SK-N-SH (cell line): Measurements from ENCODE around the gene VWA3B. TPM values are rescaled to one million over a fixed set of nuclear protein-coding genes. Genes with fewer than 3 reads are reported as not detected.
A peak's percentile ranks its signal among the peaks of the same experiment; 100 is the strongest.

Source experiments
- CTCF ChIA-PET: fragments of 300-600, 350-600 bp; formaldehyde crosslinking; extraction: SDS; loops from one replicate; lab custom pipeline; 2021; lab: Yijun Ruan, JAX
- POLR2A ChIA-PET: fragments of 350-600 bp; sonication (Branson Sonifier 250); formaldehyde crosslinking; extraction: SDS; loops from one replicate; lab custom pipeline; 2020; ENCODE audit warnings: antibody characterized with exemption, inconsistent platforms; lab: Yijun Ruan, JAX
- DNase-seq: peaks from one replicate; pipeline ENCODE4 v3.0.0; 2012
- H2AFZ ChIP-seq: fragments of 200-600 bp; sonication (generic); 2 replicates; pipeline ENCODE4 v1.8.1; 2016; ENCODE audit warnings: antibody characterized with exemption, mild to moderate bottlenecking, low read depth
- H3F3A ChIP-seq: fragments of 200-600 bp; sonication (generic); replicated peaks from 2 replicates; pipeline ENCODE3; 2016; ENCODE audit warnings: antibody characterized with exemption, mild to moderate bottlenecking; ENCODE audit not compliant: insufficient read depth
- H3K27ac ChIP-seq, 2 experiments: fragments of 200-500 bp in 1 of 2; fragments of 200-600 bp in 1 of 2; sonication (Bioruptor generic) in 1 of 2; sonication (generic), shearing (Covaris generic) in 1 of 2; 2 replicates each; pipeline versions ENCODE4 v1.5.1 to v1.6.1; 2014 to 2016; ENCODE audit warnings: low read depth in 2 of 2, inconsistent platforms in 1 of 2, low read length in 1 of 2, mild to moderate bottlenecking in 1 of 2, mixed read lengths in 1 of 2
- H3K27me3 ChIP-seq: fragments of 200-600 bp; sonication (generic), shearing (Covaris generic); 2 replicates; pipeline ENCODE4 v1.6.1; 2016; ENCODE audit warnings: mixed run types; ENCODE audit not compliant: insufficient read depth
- H3K36me3 ChIP-seq, 2 experiments: fragments of 200-500 bp in 1 of 2; fragments of 200-600 bp in 1 of 2; sonication (Bioruptor generic) in 1 of 2; sonication (generic) in 1 of 2; replicated peaks in 1 of 2; 2 replicates each; pipeline versions ENCODE3 to v1.5.1; 2014 to 2016; ENCODE audit warnings: low read length in 1 of 2, mild to moderate bottlenecking in 1 of 2; ENCODE audit not compliant: insufficient read depth in 2 of 2, control insufficient read depth in 1 of 2
- H3K4me1 ChIP-seq, 2 experiments: fragments of 200-500 bp in 1 of 2; fragments of 200-600 bp in 1 of 2; sonication (Bioruptor generic) in 1 of 2; sonication (generic), shearing (Covaris generic) in 1 of 2; 2 replicates each; pipeline versions ENCODE4 v1.5.1 to v1.6.1; 2014 to 2016; ENCODE audit warnings: low read depth in 1 of 2, low read length in 1 of 2, mixed run types in 1 of 2; ENCODE audit not compliant: insufficient read depth in 2 of 2, control insufficient read depth in 1 of 2
- H3K4me2 ChIP-seq: fragments of 200-600 bp; sonication (generic), shearing (Covaris generic); 2 replicates; pipeline ENCODE4 v1.6.1; 2017; ENCODE audit warnings: mixed run types
- H3K4me3 ChIP-seq, 2 experiments: fragments of 200-500 bp in 1 of 2; fragments of 200-600 bp in 1 of 2; sonication (Bioruptor generic) in 1 of 2; sonication (generic), shearing (Covaris generic) in 1 of 2; 2 replicates each; pipeline versions ENCODE4 v1.5.1 to v1.8.1; 2014 to 2016; ENCODE audit warnings: low read depth in 2 of 2, inconsistent platforms in 1 of 2, low read length in 1 of 2, mild to moderate bottlenecking in 1 of 2, mixed read lengths in 1 of 2, moderate library complexity in 1 of 2
- H3K79me2 ChIP-seq: fragments of 200-600 bp; sonication (generic); 2 replicates; pipeline ENCODE4 v1.8.1; 2017; ENCODE audit warnings: mild to moderate bottlenecking; ENCODE audit not compliant: insufficient read depth
- H3K9ac ChIP-seq: fragments of 200-600 bp; sonication (generic); 2 replicates; pipeline ENCODE4 v1.6.1; 2017; ENCODE audit warnings: mixed run types
- H3K9me2 ChIP-seq: fragments of 200-600 bp; sonication (generic); 2 replicates; pipeline ENCODE4 v1.6.1; 2017; ENCODE audit warnings: mixed run types
- H3K9me3 ChIP-seq: fragments of 200-600 bp; sonication (generic); 2 replicates; pipeline ENCODE4 v1.6.1; 2017; ENCODE audit warnings: mixed run types, mild to moderate bottlenecking, moderate library complexity
- H4K20me1 ChIP-seq: fragments of 200-600 bp; sonication (generic); 2 replicates; pipeline ENCODE4 v1.6.1; 2017; ENCODE audit warnings: mild to moderate bottlenecking, mixed run types; ENCODE audit not compliant: insufficient read depth
- CHD2 ChIP-seq: fragments of 150-350 bp; IDR thresholded peaks from 2 replicates; pipeline ENCODE4 v1.6.1; 2018; ENCODE audit warnings: low read length; ENCODE audit not compliant: partially characterized antibody
- ELF1 ChIP-seq: IDR thresholded peaks from 2 replicates; pipeline ENCODE4 v1.4.0; 2012
- EP300 ChIP-seq, 2 experiments: IDR thresholded peaks; 2 replicates each; pipeline versions ENCODE4 v1.4.0 to v1.6.1; 2012; ENCODE audit warnings: borderline replicate concordance in 1 of 2, low read depth in 1 of 2, low read length in 1 of 2
- FOSL2 ChIP-seq: IDR thresholded peaks from 2 replicates; pipeline ENCODE4 v1.4.0; 2012; ENCODE audit warnings: low read depth, mild to moderate bottlenecking, moderate library complexity, borderline replicate concordance
- FOXM1 ChIP-seq: IDR thresholded peaks from 2 replicates; pipeline ENCODE4 v1.4.0; 2012; ENCODE audit warnings: low read depth, mild to moderate bottlenecking
- GATA2 ChIP-seq: sonication (generic); formaldehyde crosslinking; IDR thresholded peaks from 2 replicates; pipeline ENCODE4 v1.5.0; 2020; ENCODE audit warnings: mild to moderate bottlenecking, missing genetic modification reagents
- JUND ChIP-seq: IDR thresholded peaks from 2 replicates; pipeline ENCODE4 v1.4.0; 2012
- MAX ChIP-seq: IDR thresholded peaks from 2 replicates; pipeline ENCODE4 v1.4.0; 2012; ENCODE audit warnings: low read depth
- NFIC ChIP-seq: IDR thresholded peaks from 2 replicates; pipeline ENCODE4 v1.4.0; 2012; ENCODE audit warnings: borderline replicate concordance
- NRF1 ChIP-seq: IDR thresholded peaks from 2 replicates; pipeline ENCODE4 v1.6.1; 2012; ENCODE audit warnings: low read depth, mild to moderate bottlenecking, low read length
- PBX3 ChIP-seq: IDR thresholded peaks from 2 replicates; pipeline ENCODE4; 2012
- POLR2AphosphoS5 ChIP-seq: IDR thresholded peaks from 2 replicates; pipeline ENCODE4 v1.6.1; 2012; ENCODE audit warnings: low read depth, low read length
- RCOR1 ChIP-seq: fragments of 150-350 bp; IDR thresholded peaks from 2 replicates; pipeline ENCODE4 v1.6.1; 2017; ENCODE audit warnings: antibody characterized with exemption, low read length
- REST ChIP-seq: IDR thresholded peaks from 2 replicates; pipeline ENCODE4 v1.6.1; 2012; ENCODE audit warnings: mild to moderate bottlenecking, low read depth, low read length, moderate library complexity
- RFX5 ChIP-seq: IDR thresholded peaks from 2 replicates; pipeline ENCODE4 v1.6.1; 2012; ENCODE audit warnings: mild to moderate bottlenecking, improper control_type of control experiment, low read length
- SIN3A ChIP-seq: IDR thresholded peaks from 2 replicates; pipeline ENCODE4 v1.6.1; 2012; ENCODE audit warnings: low read depth, mild to moderate bottlenecking, low read length, moderate library complexity, borderline replicate concordance
- TCF12 ChIP-seq: IDR thresholded peaks from 2 replicates; pipeline ENCODE4 v1.4.0; 2012
- TEAD4 ChIP-seq: IDR thresholded peaks from 2 replicates; pipeline ENCODE4 v1.4.0; 2012; ENCODE audit warnings: mild to moderate bottlenecking, borderline replicate concordance; ENCODE audit not compliant: insufficient read depth
- YY1 ChIP-seq: IDR thresholded peaks from 2 replicates; pipeline ENCODE4 v1.4.0; 2012; ENCODE audit warnings: low read depth, mild to moderate bottlenecking
- WGBS: methylation state at CpG from one replicate; pipeline ENCODE4 v1.1.6; 2017; ENCODE audit warnings: low lambda C conversion rate; 5-methylcytosine and 5-hydroxymethylcytosine counted together
- polyA plus RNA-seq, 3 experiments: library from polyadenylated mRNA; depleted of rRNA; stranded (reverse); fragments of >200 nt; gene quantifications; 2 replicates each; pipeline ENCODE4 v1.2.3, GENCODE V29; 2012
- TF ChIP-seq, protein P1 (sequence below): IDR thresholded peaks from 2 replicates; pipeline ENCODE4 v1.4.0; 2012; ENCODE audit warnings: low read depth, borderline replicate concordance
- TF ChIP-seq, protein P2 (sequence below): fragments of 150-350 bp; IDR thresholded peaks from 2 replicates; pipeline ENCODE4 v1.6.1; 2016; ENCODE audit warnings: mild to moderate bottlenecking, low read depth, low read length

VWA3B gene
- polyA plus RNA-seq, 1 of the 3 experiments (the other 2 are of a cell fraction) = not detected

GRCh38 chr2:98334439-98335078 is 247.6 kb downstream of the VWA3B start:
- CTCF ChIA-PET = interaction anchor here (1.2 kb wide), 1 partner anchor 528 kb away, joined by 3 read pairs; no protein-coding TSS in a partner anchor
- H3K27ac ChIP-seq = peak overlapping the region; percentile 36 to 92; a peak in 3 of 4 replicates
- no peaks in the 10 kb centered on the region for H3K36me3 ChIP-seq
- no peaks in the 10 kb centered on the region for H4K20me1 ChIP-seq
- H2AFZ ChIP-seq = peak overlapping the region; percentile 81
- H3K4me2 ChIP-seq = peak overlapping the region; percentile 73
- peak; percentile 54 for DNase-seq
- no peaks in the 10 kb centered on the region for H3K9me2 ChIP-seq
- POLR2A ChIA-PET = no interaction called here
- peaks cover 15% of the 10 kb centered on the region for H3F3A ChIP-seq
- H3K9me3 ChIP-seq = 0 out of 2 replicates have a peak, but pooled peaks cover 8% of the 10 kb centered on the region
- H3K4me3 ChIP-seq = peak overlapping the region; percentile 9 to 19; a peak in 1 of 4 replicates
- WGBS = 6% methylated on average over 4 of the region's 4 CpGs
- no peaks in the 10 kb centered on the region for H3K27me3 ChIP-seq
- peak; percentile 97 for TF ChIP-seq FOXM1
- TF ChIP-seq MAX = peak; percentile 81
- TF ChIP-seq REST = 0 out of 2 replicates have a peak, but pooled peaks have one; percentile 26
- 0 out of 2 replicates have a peak, but pooled peaks have one; percentile 16 for TF ChIP-seq YY1
- peak; percentile 24; the same call in 1 of the 2 replicates for TF ChIP-seq RCOR1
- peak; percentile 93 for TF ChIP-seq PBX3
- no peak for TF ChIP-seq RFX5
- TF ChIP-seq TCF12 = peak; percentile 77
- TF ChIP-seq NFIC = peak; percentile 41; the same call in 1 of the 2 replicates
- TF ChIP-seq POLR2AphosphoS5 = 0 out of 2 replicates have a peak, but pooled peaks have one; percentile 24
- TF ChIP-seq CHD2 = peak; percentile 50
- TF ChIP-seq TEAD4 = peak; percentile 33; the same call in 1 of the 2 replicates
- TF ChIP-seq EP300 (IDR thresholded peaks at IDR 0.05; ENCODE audit: borderline replicate concordance in 1 of 2, low read depth in 1 of 2, low read length in 1 of 2) = peak; percentile 53 to 80
- peak; percentile 59 for TF ChIP-seq GATA2 (CRISPR knock-in tag)
- TF ChIP-seq SIN3A = no peak
- TF ChIP-seq ELF1 = 0 out of 2 replicates have a peak, but pooled peaks have one; percentile 27
- TF ChIP-seq JUND = peak; percentile 87
- TF ChIP-seq, protein P1, sequence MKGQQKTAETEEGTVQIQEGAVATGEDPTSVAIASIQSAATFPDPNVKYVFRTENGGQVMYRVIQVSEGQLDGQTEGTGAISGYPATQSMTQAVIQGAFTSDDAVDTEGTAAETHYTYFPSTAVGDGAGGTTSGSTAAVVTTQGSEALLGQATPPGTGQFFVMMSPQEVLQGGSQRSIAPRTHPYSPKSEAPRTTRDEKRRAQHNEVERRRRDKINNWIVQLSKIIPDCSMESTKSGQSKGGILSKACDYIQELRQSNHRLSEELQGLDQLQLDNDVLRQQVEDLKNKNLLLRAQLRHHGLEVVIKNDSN = peak; percentile 40
- no peak for TF ChIP-seq NRF1
- TF ChIP-seq, protein P2, sequence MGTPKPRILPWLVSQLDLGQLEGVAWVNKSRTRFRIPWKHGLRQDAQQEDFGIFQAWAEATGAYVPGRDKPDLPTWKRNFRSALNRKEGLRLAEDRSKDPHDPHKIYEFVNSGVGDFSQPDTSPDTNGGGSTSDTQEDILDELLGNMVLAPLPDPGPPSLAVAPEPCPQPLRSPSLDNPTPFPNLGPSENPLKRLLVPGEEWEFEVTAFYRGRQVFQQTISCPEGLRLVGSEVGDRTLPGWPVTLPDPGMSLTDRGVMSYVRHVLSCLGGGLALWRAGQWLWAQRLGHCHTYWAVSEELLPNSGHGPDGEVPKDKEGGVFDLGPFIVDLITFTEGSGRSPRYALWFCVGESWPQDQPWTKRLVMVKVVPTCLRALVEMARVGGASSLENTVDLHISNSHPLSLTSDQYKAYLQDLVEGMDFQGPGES = no peak
- TF ChIP-seq FOSL2 = peak; percentile 89
- H3K79me2 ChIP-seq = no peaks in the 10 kb centered on the region
- H3K4me1 ChIP-seq = peaks cover 7 to 15% of the 10 kb centered on the region in 2 experiments
- peak overlapping the region; percentile 62; the same call in 1 of the 2 replicates for H3K9ac ChIP-seq
